Activated T-helper 17 cell treated with anti-CD3 and anti-CD28 coated beads, Interleukin-2, amount 50 U/mL, for 72 hours (primary cell): ENCODE data around the gene PRTN3. TPM values are rescaled to one million over a fixed set of nuclear protein-coding genes. Genes with fewer than 3 reads are reported as not detected.

Source experiments
- ATAC-seq: fragments of 150-1000 bp; cut with Tn5 transposase; replicated peaks from 2 replicates; pipeline ENCODE4 v1.10.0; 2021; ENCODE audit warnings: mild to moderate bottlenecking, moderate library complexity
- H3K27ac Mint-ChIP-seq: one replicate; pipeline ENCODE4 v1.8.0; 2022; ENCODE audit warnings: mixed read lengths
- H3K27me3 Mint-ChIP-seq: one replicate; pipeline ENCODE4 v1.8.0; 2022; ENCODE audit warnings: mixed read lengths
- H3K36me3 Mint-ChIP-seq: one replicate; pipeline ENCODE4 v1.8.0; 2022; ENCODE audit warnings: low read depth, mild to moderate bottlenecking, mixed read lengths
- H3K4me1 Mint-ChIP-seq: one replicate; pipeline ENCODE4 v1.8.0; 2022; ENCODE audit warnings: mixed read lengths
- H3K4me3 Mint-ChIP-seq: one replicate; pipeline ENCODE4 v1.8.0; 2022; ENCODE audit warnings: mild to moderate bottlenecking, mixed read lengths
- H3K9me3 Mint-ChIP-seq: one replicate; pipeline ENCODE4 v1.8.0; 2022; ENCODE audit warnings: mixed read lengths
- total RNA-seq, 2 donors: library from RNA; stranded (reverse); gene quantifications; one replicate each; pipeline ENCODE4 v1.2.3, GENCODE V29; 2022

PRTN3 gene
- total RNA-seq, 2 donors from 2014 or later = not detected

DNA sequence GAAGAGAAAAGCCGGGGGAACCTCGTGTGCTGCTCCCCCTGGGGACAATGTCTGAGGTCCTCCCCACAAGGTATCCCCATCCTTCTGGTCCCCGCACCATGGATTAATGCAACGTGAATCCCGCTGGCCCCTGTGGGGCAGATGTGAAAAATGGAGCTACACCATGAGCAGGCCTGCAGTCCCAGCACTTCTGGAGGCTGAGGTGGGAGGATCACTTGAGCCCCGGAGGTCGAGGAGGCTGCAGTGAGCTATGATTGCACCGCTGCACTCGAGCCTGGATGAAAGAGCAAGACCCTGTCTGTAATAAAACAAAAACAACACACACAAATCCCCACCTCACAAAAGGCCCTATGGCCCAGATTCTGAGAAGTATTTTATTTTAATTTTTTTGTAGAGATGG is 17.5 kb downstream of the PRTN3 start:
- H3K9me3 Mint-ChIP-seq = no peaks in the 10 kb centered on the region
- no peak overlapping the region for H3K27ac Mint-ChIP-seq
- no peak for ATAC-seq
- H3K27me3 Mint-ChIP-seq = no peaks in the 10 kb centered on the region
- no peaks in the 10 kb centered on the region for H3K4me1 Mint-ChIP-seq
- no peaks in the 10 kb centered on the region for H3K36me3 Mint-ChIP-seq
- no peak overlapping the region for H3K4me3 Mint-ChIP-seq

DNA sequence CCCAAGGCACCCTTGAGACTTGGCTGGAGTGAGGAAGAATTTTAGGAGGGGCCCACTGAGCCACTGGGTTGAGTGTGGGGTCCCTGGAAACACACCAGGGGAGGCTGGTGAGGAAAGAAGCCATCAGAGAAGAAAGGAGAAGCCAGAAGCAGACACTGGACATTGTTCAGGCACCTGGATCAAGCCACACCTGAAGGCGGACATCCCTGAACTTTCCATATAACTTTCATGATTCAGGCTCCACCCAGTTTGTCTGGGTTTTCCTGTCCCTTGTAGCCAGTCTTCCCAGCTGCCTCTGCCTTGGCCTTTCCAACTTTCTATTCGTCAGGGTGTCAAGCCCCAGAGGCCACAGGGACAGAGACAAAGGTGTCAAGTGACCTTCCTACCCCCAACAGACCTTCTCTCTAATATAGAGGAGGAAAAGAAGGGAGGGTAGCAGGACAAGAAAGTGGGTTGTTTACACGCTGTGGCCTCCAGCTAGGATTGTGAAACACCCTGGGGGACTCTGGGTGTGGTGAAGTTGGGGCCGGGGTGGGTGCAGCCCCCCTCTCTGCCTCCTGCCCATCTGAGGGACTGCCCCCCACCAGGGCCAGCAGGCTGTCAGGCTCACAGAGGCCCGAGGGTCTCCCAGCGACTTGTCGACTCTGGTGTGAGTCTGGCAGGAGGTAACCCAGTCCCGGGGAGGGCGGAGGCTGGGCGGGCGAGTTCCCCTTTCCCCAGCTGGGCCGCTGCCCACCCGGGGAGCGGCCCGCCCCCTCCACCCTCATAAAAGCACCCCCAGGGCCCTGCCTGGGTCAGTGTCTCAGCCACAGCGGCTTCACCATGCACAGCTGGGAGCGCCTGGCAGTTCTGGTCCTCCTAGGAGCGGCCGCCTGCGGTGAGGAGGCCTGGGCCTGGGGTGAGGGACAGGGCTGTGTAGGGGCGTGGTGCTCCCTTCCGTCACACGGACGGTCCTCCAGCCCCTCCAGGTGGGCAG is 18.4 kb downstream of the PRTN3 start, which contains the start of gene CFD:
CFD (plus strand) TSS at position 797 of the 976 bp plus-strand sequence; CDS start at position 823, 26 bp downstream.
- ATAC-seq = no peak
- no peak within 1 kb of the TSS for H3K4me3 Mint-ChIP-seq
- no peaks in the 10 kb centered on the region for H3K36me3 Mint-ChIP-seq
- no peaks in the 10 kb centered on the region for H3K4me1 Mint-ChIP-seq
- no peaks in the 10 kb centered on the region for H3K27me3 Mint-ChIP-seq
- no peak within 1 kb of the TSS for H3K27ac Mint-ChIP-seq
- H3K9me3 Mint-ChIP-seq = no peaks in the 10 kb centered on the region

DNA sequence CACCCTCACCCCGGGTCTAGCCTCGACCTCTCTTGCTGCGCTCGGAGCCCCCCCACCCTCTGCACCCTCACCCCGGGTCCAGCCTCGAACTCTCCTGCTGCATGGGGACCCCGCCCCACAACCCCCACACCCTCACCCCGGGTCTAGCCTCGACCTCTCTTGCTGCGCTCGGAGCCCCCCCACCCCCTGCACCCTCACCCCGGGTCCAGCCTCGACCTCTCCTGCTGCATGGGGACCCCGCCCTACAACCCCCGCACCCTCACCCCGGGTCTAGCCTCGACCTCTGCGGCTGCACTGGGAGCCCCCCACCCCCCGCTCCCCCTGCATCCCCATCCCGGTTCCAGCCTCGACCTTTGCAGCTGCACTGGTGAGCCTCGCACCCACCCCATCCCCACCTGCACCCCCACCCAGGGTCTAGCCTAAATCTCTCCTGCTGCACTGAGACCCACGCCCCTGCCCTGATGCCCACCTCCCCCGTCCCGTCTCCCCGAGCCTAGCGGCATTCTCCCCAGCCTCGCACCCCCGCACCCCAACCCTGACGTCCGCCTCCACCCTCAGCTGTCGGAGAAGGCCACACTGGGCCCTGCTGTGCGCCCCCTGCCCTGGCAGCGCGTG is 20.4 kb downstream of the PRTN3 start:
- no peaks in the 10 kb centered on the region for H3K36me3 Mint-ChIP-seq
- H3K4me1 Mint-ChIP-seq = no peaks in the 10 kb centered on the region
- no peaks in the 10 kb centered on the region for H3K9me3 Mint-ChIP-seq
- H3K4me3 Mint-ChIP-seq = no peak overlapping the region
- no peaks in the 10 kb centered on the region for H3K27me3 Mint-ChIP-seq
- H3K27ac Mint-ChIP-seq = no peak overlapping the region
- no peak for ATAC-seq

DNA sequence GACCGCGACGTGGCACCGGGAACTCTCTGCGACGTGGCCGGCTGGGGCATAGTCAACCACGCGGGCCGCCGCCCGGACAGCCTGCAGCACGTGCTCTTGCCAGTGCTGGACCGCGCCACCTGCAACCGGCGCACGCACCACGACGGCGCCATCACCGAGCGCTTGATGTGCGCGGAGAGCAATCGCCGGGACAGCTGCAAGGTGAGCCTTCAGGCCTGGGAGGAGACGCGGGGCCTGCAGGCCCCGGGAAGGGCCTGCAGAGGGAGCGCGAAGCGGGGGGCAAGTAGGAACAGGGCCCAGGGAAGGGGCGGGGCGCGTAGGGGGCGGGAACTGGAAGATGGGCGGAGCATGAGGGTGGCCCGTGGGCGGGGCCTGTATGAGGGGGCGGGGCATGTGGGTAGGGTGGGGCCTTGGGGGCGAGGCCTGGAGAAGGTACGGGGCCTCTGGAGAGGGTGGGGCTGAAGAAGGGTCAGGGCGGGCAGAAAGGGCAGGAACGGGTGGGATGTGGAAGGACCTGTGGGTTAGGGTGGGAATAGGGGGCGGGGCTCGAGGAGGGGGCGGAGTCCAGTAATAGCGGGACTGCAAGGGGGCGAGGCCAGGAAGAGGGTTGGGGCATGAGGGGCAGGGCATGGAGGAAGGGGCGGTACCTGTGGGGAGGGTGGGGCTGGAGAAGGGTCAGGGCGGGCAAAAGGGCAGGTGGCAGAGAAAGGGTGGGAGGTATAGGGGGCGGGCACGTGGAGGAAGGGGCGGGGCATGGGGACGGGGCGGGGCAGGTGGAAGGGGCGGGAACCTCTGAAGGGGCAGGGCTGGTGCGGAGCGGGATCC is 21.2 kb downstream of the PRTN3 start:
- H3K36me3 Mint-ChIP-seq = no peaks in the 10 kb centered on the region
- peak; percentile 21 for ATAC-seq
- no peak overlapping the region for H3K27ac Mint-ChIP-seq
- H3K4me1 Mint-ChIP-seq = no peaks in the 10 kb centered on the region
- H3K27me3 Mint-ChIP-seq = no peaks in the 10 kb centered on the region
- peak overlapping the region; percentile 71 for H3K4me3 Mint-ChIP-seq
- no peaks in the 10 kb centered on the region for H3K9me3 Mint-ChIP-seq

DNA sequence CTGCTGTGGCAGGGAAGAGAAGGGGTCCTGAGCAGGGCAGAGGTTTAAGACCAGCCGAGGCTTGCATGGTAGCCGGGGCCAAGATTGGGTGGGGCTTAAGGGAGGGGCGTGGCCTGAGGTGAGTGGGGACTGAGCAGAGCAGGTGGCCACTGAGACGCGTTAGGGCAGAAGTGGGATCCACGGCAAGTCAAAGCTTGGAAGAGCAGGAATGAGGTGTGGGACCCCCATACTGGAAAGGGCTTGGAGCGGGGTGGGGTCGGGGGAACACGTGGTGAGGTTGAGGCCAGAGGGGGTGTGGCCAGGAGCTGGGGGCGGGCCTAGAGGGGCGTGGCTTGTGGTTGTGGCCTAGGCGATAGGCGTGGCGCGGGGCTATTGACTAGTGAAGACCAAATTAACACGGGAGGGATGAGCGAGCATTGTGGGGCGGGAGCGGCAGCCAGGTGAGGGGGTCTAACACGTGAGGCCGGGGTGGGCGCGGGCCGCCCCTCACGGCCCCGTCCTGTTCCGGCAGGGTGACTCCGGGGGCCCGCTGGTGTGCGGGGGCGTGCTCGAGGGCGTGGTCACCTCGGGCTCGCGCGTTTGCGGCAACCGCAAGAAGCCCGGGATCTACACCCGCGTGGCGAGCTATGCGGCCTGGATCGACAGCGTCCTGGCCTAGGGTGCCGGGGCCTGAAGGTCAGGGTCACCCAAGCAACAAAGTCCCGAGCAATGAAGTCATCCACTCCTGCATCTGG is 21.9 kb downstream of the PRTN3 start:
- H3K27me3 Mint-ChIP-seq = no peaks in the 10 kb centered on the region
- H3K27ac Mint-ChIP-seq = no peak overlapping the region
- ATAC-seq = peak; percentile 59
- peaks cover 4% of the 10 kb centered on the region for H3K4me1 Mint-ChIP-seq
- H3K4me3 Mint-ChIP-seq = peak overlapping the region; percentile 71
- no peaks in the 10 kb centered on the region for H3K9me3 Mint-ChIP-seq
- H3K36me3 Mint-ChIP-seq = peaks cover 7% of the 10 kb centered on the region

DNA sequence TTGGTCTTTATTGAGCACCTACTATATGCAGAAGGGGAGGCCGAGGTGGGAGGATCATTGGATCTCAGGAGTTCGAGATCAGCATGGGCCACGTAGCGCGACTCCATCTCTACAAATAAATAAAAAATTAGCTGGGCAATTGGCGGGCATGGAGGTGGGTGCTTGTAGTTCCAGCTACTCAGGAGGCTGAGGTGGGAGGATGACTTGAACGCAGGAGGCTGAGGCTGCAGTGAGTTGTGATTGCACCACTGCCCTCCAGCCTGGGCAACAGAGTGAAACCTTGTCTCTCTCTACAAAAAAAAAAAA is 22.5 kb downstream of the PRTN3 start:
- H3K36me3 Mint-ChIP-seq = peaks cover 8% of the 10 kb centered on the region
- no peaks in the 10 kb centered on the region for H3K27me3 Mint-ChIP-seq
- peak overlapping the region; percentile 71 for H3K4me3 Mint-ChIP-seq
- H3K9me3 Mint-ChIP-seq = no peaks in the 10 kb centered on the region
- no peak for ATAC-seq
- peaks cover 4% of the 10 kb centered on the region for H3K4me1 Mint-ChIP-seq
- H3K27ac Mint-ChIP-seq = peak overlapping the region; percentile 81

DNA sequence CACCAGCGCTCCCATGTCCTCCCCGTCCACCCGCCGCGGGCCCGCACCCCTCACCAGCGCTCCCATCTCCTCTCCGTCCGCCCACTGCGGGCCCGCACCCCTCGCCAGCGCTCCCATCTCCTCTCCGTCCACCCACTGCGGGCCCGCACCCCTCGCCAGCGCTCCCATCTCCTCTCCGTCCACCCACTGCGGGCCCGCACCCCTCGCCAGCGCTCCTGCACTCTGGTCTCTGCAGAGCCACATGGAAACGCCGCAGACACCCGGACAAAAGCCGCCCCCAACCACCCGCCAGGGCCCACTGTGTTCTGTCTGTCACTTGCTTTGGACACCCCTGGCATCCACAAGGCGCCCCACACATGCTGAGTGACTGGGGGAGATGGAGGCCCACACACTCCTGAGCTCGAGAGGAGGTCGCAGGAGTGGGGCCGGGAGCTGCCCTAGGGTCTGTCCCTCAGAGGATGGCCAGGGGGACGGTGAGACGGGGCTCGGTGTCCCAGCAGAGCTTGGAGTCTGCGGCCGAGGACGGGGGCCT is 26.0 kb downstream of the PRTN3 start:
- peaks cover 29% of the 10 kb centered on the region for H3K36me3 Mint-ChIP-seq
- H3K4me3 Mint-ChIP-seq = no peak overlapping the region
- peaks cover 4% of the 10 kb centered on the region for H3K4me1 Mint-ChIP-seq
- no peak for ATAC-seq
- no peaks in the 10 kb centered on the region for H3K27me3 Mint-ChIP-seq
- no peak overlapping the region for H3K27ac Mint-ChIP-seq
- no peaks in the 10 kb centered on the region for H3K9me3 Mint-ChIP-seq

DNA sequence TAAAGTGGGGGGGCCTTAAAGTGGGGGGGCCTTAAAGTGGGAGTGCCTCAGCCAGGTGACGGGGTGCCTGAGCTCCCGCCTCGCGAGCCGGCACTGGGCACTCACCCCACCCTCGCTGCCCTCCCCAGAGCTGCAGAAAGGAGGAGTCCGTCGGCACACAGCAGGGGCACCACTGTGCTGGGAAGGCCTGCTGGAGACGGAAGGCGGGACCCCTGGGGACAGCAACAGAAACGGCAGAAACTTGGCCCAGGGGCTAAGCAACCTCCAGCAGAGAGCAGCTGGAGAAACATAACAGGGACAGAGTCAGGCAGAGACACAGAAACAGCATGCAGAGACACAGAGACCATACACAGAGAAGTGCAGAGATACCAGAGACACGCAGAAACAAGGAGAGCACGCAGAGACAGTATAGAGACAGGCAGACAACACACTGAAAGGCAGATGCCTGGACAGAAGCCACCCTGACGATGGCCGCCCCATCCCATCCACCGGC is 26.5 kb downstream of the PRTN3 start:
- H3K4me1 Mint-ChIP-seq = peaks cover 4% of the 10 kb centered on the region
- no peak overlapping the region for H3K4me3 Mint-ChIP-seq
- H3K9me3 Mint-ChIP-seq = no peaks in the 10 kb centered on the region
- no peaks in the 10 kb centered on the region for H3K27me3 Mint-ChIP-seq
- no peak for ATAC-seq
- peaks cover 29% of the 10 kb centered on the region for H3K36me3 Mint-ChIP-seq
- no peak overlapping the region for H3K27ac Mint-ChIP-seq

DNA sequence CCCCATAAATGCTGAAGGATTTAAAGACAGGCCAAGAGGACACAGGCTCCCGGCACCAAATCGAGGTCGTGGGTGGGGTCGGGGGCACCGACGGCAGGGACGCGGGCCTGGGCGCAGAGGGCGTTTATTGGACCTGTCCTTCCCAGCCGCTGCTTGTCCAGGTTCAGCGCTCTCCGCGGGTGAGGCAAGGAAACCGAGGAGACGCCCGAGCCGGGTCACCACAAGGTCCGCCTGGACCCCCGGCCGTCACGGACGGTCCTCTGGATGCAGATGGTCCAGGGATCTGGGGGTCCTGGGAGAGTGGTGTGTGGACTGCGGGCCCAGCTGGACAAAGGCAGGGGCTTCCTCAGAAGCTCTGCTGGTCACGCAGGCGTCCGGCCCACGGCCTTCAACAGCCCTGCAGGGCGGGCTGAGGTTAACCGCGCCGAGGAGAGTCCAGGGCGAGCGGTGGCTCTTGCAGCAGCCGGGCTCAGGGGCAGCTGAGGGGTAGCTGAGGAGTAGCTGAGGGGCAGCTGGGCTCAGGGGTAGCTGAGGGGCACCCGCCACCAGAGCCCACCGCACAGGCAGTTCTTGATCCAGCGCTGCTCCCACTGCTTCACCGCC is 27.2 kb downstream of the PRTN3 start:
- H3K27ac Mint-ChIP-seq = no peak overlapping the region
- no peaks in the 10 kb centered on the region for H3K27me3 Mint-ChIP-seq
- no peak overlapping the region for H3K4me3 Mint-ChIP-seq
- no peak for ATAC-seq
- H3K4me1 Mint-ChIP-seq = peaks cover 4% of the 10 kb centered on the region
- peaks cover 29% of the 10 kb centered on the region for H3K36me3 Mint-ChIP-seq
- no peaks in the 10 kb centered on the region for H3K9me3 Mint-ChIP-seq

DNA sequence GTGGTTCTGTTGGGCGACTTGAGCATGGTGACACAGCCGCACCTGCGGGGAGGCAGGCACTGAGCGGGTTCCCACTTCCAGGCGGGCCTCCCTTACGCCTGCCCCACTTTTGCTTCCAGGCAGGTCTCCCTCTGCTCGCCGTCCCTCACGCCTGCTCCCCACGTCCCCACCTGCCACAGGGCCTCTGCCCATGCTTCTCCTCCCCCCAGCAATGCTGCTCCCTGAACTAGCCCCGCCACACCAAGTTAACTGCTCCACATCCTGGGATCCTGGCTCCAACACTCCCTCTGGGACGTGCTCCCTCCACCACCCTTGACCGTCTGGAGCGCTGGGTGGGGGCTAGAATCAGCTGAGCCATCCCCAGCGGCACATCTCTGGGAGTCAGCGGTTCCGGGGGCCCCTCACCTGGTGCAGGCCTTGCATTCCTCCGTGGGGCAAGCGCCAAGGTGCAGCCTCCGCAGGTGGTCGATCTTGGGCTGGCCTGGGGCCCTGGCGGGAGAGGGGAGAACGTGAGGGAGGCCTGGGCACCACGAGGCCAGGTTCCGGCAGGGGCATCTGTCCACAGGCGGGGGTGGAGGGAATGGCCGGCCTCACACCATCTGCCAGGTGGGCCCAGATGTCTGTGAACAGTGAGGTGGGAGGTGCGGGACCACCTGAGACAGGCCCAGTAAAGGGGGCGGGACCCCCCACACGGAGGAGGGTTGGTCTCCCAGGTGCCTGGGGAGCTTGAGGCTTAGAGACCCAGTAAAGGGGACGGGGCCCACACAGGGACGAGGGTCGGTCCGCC is 27.9 kb downstream of the PRTN3 start:
- Mint-ChIP-seq H3K9me3 (no peaks in the 10 kb centered on the region), H3K36me3 (peaks cover 29% of the 10 kb centered on the region), H3K4me3 (no peak overlapping the region), H3K27ac (no peak overlapping the region), H3K4me1 (peaks cover 4% of the 10 kb centered on the region), H3K27me3 (no peaks in the 10 kb centered on the region)
- ATAC-seq = no peak

DNA sequence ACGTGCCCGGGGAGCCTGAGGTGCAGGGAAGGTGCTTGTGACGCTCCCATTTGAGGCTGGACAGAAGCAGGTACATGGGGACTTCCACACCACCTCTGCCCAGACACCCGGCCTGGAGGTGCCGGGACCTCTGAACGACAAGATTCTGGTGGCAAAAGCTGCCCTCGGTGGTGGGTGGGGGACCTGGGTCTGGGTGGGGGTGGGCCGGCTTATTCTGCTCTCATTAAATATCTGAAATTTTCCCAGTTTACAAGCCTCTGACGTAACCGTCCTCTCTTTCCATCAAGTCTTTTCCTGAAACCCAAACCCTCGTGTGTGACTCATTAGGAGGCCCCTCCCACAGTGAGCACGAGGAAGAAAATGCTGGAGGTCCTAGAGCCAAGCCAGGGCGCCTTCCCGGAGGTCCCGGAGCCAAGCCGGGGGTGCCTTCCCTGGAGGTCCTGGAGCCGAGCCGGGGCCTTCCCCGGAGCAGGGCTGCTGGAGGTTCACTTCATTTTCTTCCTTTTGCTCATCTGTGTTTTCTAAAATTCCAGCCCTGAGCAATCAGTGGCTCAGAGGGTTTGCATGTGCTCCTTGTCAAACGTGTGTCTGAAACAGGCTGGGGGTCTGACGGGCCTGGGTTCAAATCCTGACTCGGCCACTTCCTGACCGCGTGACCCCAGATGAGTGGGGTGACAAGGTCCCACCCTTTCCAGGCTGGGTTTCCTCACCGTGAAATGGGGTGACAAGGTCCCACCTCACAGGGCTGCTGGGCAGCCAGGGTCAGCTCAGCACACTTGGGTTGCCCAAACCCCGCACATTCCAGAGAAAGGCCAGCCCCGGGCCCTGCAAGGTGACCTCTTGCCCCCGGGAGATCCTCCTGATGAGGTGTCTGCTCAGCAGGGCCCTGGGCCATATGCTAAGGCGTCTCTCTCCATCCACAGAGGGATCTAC is 28.7 kb downstream of the PRTN3 start:
- no peak for ATAC-seq
- H3K4me3 Mint-ChIP-seq = no peak overlapping the region
- H3K9me3 Mint-ChIP-seq = no peaks in the 10 kb centered on the region
- no peaks in the 10 kb centered on the region for H3K27me3 Mint-ChIP-seq
- peaks cover 29% of the 10 kb centered on the region for H3K36me3 Mint-ChIP-seq
- peaks cover 4% of the 10 kb centered on the region for H3K4me1 Mint-ChIP-seq
- no peak overlapping the region for H3K27ac Mint-ChIP-seq

DNA sequence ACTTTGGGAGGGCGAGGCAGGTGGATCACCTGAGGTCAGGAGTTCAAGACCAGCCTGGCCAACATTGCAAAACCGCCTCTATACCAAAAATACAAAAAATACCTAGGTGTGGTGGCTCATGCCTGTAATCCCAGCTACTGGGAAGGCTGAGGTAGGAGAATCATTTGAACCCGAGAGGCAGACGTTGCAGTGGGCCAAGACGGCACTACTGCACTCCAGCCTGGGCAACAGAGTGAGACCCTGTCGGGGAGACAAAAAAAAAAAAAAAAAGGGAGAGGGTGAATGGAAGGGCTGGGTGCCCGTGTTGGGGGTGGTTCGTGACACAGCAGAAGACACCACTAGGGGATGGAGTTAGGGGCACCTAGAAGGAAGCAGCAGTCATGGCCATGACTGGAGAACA is 29.5 kb downstream of the PRTN3 start:
- H3K4me3 Mint-ChIP-seq = no peak overlapping the region
- peaks cover 29% of the 10 kb centered on the region for H3K36me3 Mint-ChIP-seq
- no peak overlapping the region for H3K27ac Mint-ChIP-seq
- H3K27me3 Mint-ChIP-seq = no peaks in the 10 kb centered on the region
- H3K4me1 Mint-ChIP-seq = peaks cover 4% of the 10 kb centered on the region
- ATAC-seq = no peak
- H3K9me3 Mint-ChIP-seq = no peaks in the 10 kb centered on the region
